ENCODE data around the gene ZHX3. TPM values are rescaled to one million over a fixed set of nuclear protein-coding genes. Genes with fewer than 3 reads are reported as not detected.
"Not testable (repeated sequence)": the region's sequence is repeated elsewhere in the genome, so short reads cannot be mapped to it uniquely, and the experiment has no call there.

The ZHX3 gene
- polyA plus RNA-seq, 1 donor: 14.0 TPM

DNA sequence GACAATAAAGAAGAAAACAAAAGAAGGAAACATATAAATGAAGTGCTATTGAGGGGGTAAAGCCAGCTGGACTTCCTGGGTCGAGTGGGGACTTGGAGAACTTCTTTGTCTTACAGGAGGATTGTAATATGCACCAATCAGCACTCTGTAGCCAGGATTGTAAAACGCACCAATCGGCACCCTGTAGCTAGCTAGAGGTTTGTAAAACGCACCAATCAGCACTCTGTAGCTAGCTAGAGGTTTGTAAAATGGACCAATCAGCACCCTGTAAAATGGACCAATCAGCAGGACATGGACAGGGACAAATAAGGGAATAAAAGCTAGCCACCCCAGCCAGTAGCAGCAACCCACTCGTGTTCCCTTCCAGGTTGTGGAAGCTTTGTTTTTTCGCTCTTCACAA, 5.5 kb downstream of the ZHX3 start:
- WGBS (ENCODE audit: insufficient coverage, low lambda C conversion rate): no CpG with 5 or more reads among the region's 6 CpGs
- H3K4me1 ChIP-seq (ENCODE audit: control insufficient read depth, insufficient read depth, low read length): peaks cover 15% of the 10 kb centered on the region

DNA sequence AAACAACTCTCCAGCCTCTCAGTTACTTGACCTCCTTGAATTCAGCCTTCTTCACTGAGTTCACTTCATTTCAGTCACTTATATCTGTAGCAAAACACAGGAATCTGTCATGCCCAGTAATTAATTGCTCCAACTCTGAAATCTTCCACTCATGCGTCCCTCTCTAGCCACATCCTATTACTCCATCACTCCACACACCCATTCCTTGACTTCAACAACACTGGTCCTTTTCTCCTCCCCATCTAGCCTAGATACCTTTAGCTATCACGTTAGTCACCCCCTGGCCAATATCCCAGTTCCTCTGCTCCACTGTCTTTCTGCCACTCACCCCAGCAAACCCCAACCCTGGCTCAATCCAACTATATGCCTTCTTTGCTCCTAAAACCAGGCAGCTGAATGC, 7.7 kb downstream of the ZHX3 start:
- H3K36me3 ChIP-seq (ENCODE audit: control insufficient read depth, insufficient read depth, low read length): peaks cover 2% of the 10 kb centered on the region
- 78% methylated on average over 1 of the region's 2 CpGs for WGBS (ENCODE audit: insufficient coverage, low lambda C conversion rate)
- H3K4me1 ChIP-seq (ENCODE audit: control insufficient read depth, insufficient read depth, low read length): peaks cover 12% of the 10 kb centered on the region
- no peaks in the 10 kb centered on the region for H3K9me3 ChIP-seq (ENCODE audit: control insufficient read depth, low read depth, low read length)
- H3K27me3 ChIP-seq (ENCODE audit: control insufficient read depth, insufficient read depth, low read length): no peaks in the 10 kb centered on the region
- H3K27ac ChIP-seq (ENCODE audit: low read length): no peak overlapping the region
- DNase-seq: no peak
- H3K4me3 ChIP-seq (ENCODE audit: low read length): no peak overlapping the region

More for the DNA sequence above, 5.5 kb downstream of the ZHX3 start:
- H3K27me3 ChIP-seq (ENCODE audit: control insufficient read depth, insufficient read depth, low read length); H3K27ac ChIP-seq (ENCODE audit: low read length); H3K9me3 ChIP-seq (ENCODE audit: control insufficient read depth, low read depth, low read length); DNase-seq; H3K4me3 ChIP-seq (ENCODE audit: low read length); H3K36me3 ChIP-seq (ENCODE audit: control insufficient read depth, insufficient read depth, low read length): not testable (repeated sequence)

DNA sequence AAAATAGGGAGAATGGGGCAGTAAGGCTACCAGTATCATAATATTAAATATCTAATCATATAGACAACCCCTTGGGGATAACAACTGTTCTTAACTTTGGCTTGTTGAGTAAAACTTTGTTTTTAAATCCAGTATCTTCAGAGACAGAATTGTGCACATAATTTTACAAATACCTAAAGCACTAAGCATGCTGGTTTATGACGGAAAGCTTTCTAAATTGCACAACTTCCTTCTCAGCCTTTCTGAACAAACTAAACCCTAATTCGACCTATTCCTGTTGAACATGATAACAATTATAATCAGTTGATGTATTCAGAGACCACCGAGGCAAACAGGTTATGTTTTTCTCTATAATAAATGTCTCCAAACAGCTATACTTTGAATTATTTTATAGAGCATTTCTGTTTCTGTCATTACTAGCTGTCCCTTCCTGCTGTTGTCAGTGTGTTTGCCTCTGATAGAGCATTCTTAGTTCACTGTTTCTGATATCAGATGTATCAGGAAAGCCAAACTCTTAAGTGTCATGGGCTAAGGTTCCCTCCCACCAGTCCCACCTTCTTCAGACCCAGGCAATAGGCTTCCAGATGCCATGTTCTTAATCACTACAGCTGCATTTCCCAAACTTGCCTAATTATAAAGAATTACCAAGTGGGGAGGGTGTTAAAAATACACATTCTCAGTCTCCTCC, 8.7 kb downstream of the ZHX3 start:
- Histone ChIP-seq H3K4me1 (ENCODE audit: control insufficient read depth, insufficient read depth, low read length) (peaks cover 12% of the 10 kb centered on the region), H3K27me3 (ENCODE audit: control insufficient read depth, insufficient read depth, low read length) (no peaks in the 10 kb centered on the region), H3K36me3 (ENCODE audit: control insufficient read depth, insufficient read depth, low read length) (peaks cover 2% of the 10 kb centered on the region), H3K9me3 (ENCODE audit: control insufficient read depth, low read depth, low read length) (no peaks in the 10 kb centered on the region), H3K27ac (ENCODE audit: low read length) (peak overlapping the region; percentile 66), H3K4me3 (ENCODE audit: low read length) (no peak overlapping the region)
- DNase-seq: peak in 1 of 2 donors; percentile 55
- 29% methylated on average over 2 of the region's 3 CpGs for WGBS (ENCODE audit: insufficient coverage, low lambda C conversion rate)

DNA sequence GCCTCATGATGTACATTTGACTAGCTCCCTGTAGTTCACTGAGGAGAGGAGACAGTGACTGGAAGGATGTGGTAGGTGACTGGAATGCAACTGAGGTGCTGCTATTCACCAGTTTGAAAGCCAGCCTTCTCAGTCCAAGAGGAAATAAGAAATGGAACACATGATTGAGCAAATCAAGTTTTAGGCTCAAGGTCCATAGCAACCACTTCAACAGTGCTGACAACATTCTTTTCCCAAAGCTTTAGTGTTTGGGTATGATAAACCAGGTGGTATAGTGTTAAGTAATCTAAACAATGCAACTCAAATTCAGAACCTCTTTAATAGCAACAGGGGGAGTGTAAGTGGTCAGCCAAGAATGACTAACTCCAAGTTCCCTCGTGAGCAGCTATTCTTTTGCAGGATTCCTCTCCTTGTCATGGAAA, 9.2 kb downstream of the ZHX3 start:
- Histone ChIP-seq H3K27ac (ENCODE audit: low read length) (peak overlapping the region; percentile 66), H3K36me3 (ENCODE audit: control insufficient read depth, insufficient read depth, low read length) (peaks cover 2% of the 10 kb centered on the region), H3K4me1 (ENCODE audit: control insufficient read depth, insufficient read depth, low read length) (peaks cover 12% of the 10 kb centered on the region), H3K27me3 (ENCODE audit: control insufficient read depth, insufficient read depth, low read length) (no peaks in the 10 kb centered on the region), H3K9me3 (ENCODE audit: control insufficient read depth, low read depth, low read length) (no peaks in the 10 kb centered on the region), H3K4me3 (ENCODE audit: low read length) (no peak overlapping the region)
- no CpG with 5 or more reads among the region's 1 CpG for WGBS (ENCODE audit: insufficient coverage, low lambda C conversion rate)
- peak; percentile 60 to 83 for DNase-seq

DNA sequence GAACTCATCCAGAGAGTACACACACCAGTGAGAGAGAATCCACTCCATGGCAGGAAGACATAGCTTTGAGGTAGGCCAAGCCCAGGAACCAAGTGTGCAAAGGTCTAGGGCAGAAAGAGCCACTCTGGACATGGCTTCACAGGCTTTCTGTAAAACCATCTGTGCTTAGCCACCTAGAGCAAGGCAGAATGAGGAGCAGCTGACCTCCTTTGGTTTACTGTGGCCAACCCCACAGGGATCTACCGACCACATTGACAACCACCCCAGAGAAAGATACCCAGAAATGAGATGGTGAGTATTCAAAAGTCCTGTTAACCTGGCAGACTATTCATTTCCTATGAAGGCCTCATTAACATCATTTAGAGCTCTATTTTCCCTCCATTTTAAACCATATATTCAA, 10.5 kb downstream of the ZHX3 start:
- Histone ChIP-seq H3K4me3 (ENCODE audit: low read length) (no peak overlapping the region), H3K27ac (ENCODE audit: low read length) (no peak overlapping the region), H3K27me3 (ENCODE audit: control insufficient read depth, insufficient read depth, low read length) (no peaks in the 10 kb centered on the region), H3K36me3 (ENCODE audit: control insufficient read depth, insufficient read depth, low read length) (no peaks in the 10 kb centered on the region), H3K4me1 (ENCODE audit: control insufficient read depth, insufficient read depth, low read length) (peaks cover 12% of the 10 kb centered on the region), H3K9me3 (ENCODE audit: control insufficient read depth, low read depth, low read length) (no peaks in the 10 kb centered on the region)
- no peak for DNase-seq
- no CpG with 5 or more reads among the region's 1 CpG for WGBS (ENCODE audit: insufficient coverage, low lambda C conversion rate)

DNA sequence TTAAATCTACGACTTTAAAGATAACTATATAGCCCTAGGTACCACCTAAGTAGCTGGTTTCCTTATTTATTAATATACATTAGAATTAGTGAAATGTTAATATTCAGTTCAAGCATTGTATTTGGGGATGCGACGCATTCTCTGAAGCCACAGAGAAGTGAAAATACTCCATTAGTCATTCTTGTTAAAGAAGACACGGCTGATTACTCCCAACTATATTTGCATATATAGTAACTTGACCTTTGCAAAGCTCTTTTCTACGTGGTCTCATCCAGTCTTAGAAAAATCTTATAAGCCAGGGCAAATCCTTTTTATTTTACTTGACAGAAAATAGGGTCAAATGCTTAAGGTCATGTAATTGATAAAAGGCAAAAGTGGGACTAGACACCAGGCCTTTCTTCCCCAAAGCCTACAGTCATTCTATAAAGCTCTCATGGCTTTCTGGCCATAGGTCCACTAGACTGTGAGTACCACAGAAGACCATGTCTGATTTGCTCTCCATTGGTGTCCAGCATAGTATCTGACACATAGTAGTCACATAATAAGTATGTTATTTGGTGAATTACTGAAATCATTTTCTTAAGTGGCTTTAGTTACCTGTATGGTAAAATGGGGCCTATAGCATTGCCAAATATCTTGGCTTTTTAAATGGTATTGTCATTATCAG, 11.3 kb downstream of the ZHX3 start:
- Histone ChIP-seq H3K27ac (ENCODE audit: low read length) (no peak overlapping the region), H3K36me3 (ENCODE audit: control insufficient read depth, insufficient read depth, low read length) (no peaks in the 10 kb centered on the region), H3K4me3 (ENCODE audit: low read length) (no peak overlapping the region), H3K4me1 (ENCODE audit: control insufficient read depth, insufficient read depth, low read length) (peaks cover 14% of the 10 kb centered on the region), H3K9me3 (ENCODE audit: control insufficient read depth, low read depth, low read length) (no peaks in the 10 kb centered on the region), H3K27me3 (ENCODE audit: control insufficient read depth, insufficient read depth, low read length) (no peaks in the 10 kb centered on the region)
- DNase-seq: no peak
- 82% methylated on average over 3 of the region's 5 CpGs for WGBS (ENCODE audit: insufficient coverage, low lambda C conversion rate)

DNA sequence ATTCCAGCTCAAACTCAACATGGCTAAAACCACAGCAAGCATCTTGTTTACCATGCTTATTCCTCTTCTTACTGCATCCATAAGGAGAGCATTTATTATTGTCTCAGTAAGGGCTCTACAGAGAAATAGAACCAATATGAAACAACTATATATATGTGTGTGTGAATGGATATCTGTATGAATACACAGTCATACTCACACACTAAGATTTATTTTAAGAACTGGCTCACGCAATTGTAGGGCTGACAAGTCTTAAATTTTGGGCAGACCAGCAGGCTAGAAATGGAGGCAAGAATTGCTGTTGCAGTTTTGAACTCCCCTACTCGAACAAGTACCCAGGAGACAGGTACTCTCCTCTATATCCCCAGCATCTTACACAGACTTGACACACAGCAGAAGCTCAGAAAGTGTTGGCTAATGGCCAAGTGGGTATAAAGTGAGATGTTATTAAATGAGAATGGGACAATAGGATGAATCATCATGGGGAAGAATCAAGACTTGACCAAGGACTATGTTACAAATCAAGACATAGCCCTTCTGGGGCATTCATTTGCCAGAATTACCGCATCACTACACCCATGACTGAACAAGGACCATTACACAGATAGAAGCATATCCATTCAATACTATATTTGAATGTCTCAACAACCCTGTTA, 13.0 kb downstream of the ZHX3 start:
- Histone ChIP-seq H3K36me3 (ENCODE audit: control insufficient read depth, insufficient read depth, low read length) (no peaks in the 10 kb centered on the region), H3K4me1 (ENCODE audit: control insufficient read depth, insufficient read depth, low read length) (peaks cover 11% of the 10 kb centered on the region), H3K9me3 (ENCODE audit: control insufficient read depth, low read depth, low read length) (no peaks in the 10 kb centered on the region), H3K27ac (ENCODE audit: low read length) (no peak overlapping the region), H3K4me3 (ENCODE audit: low read length) (no peak overlapping the region), H3K27me3 (ENCODE audit: control insufficient read depth, insufficient read depth, low read length) (no peaks in the 10 kb centered on the region)
- no peak for DNase-seq
- no CpG with 5 or more reads among the region's 3 CpGs for WGBS (ENCODE audit: insufficient coverage, low lambda C conversion rate)

DNA sequence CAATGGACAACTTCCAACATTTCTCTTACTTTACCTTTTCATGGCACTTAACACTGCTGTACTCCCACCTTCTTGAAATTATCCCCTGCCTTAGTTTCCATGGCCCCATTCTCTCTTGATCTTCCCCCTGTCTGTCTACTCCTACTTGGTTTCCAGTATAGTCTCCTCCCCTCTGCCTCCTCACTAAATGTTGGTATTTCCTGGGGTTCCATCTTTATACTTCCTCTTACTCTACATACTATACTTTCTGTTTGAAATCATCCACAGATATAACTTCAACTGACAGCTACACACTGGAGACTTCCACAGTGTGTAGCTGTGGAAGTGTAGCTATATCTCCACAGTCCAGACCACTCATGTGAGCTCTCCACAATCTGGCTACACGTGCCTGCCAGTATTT, 13.5 kb downstream of the ZHX3 start:
- Histone ChIP-seq H3K9me3 (ENCODE audit: control insufficient read depth, low read depth, low read length) (no peaks in the 10 kb centered on the region), H3K27ac (ENCODE audit: low read length) (no peak overlapping the region), H3K36me3 (ENCODE audit: control insufficient read depth, insufficient read depth, low read length) (no peaks in the 10 kb centered on the region), H3K4me1 (ENCODE audit: control insufficient read depth, insufficient read depth, low read length) (peaks cover 5% of the 10 kb centered on the region), H3K4me3 (ENCODE audit: low read length) (no peak overlapping the region), H3K27me3 (ENCODE audit: control insufficient read depth, insufficient read depth, low read length) (no peaks in the 10 kb centered on the region)
- DNase-seq: no peak
- no CpG with 5 or more reads among the region's 1 CpG for WGBS (ENCODE audit: insufficient coverage, low lambda C conversion rate)

DNA sequence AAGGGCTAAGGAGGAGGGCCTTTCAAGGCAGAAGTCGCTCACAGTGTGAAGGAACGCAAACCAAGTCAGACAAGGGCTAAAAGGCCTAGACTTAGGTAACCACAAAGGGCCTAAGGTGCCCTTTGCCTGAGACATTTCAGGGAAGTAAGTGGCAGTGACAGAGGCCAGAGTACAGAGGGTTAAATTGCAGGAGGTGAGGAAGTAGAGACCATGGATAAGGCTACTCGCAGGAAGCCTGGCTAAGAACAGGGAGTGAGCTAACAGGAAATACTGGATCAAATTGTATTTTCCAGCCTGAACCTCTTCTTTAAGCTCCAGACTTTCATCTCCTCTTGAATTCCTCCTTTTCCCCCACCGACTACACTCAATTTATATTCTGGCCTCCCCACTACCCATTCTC, 16.6 kb downstream of the ZHX3 start:
- Histone ChIP-seq H3K27ac (ENCODE audit: low read length) (no peak overlapping the region), H3K9me3 (ENCODE audit: control insufficient read depth, low read depth, low read length) (no peaks in the 10 kb centered on the region), H3K4me3 (ENCODE audit: low read length) (no peak overlapping the region), H3K36me3 (ENCODE audit: control insufficient read depth, insufficient read depth, low read length) (no peaks in the 10 kb centered on the region), H3K27me3 (ENCODE audit: control insufficient read depth, insufficient read depth, low read length) (no peaks in the 10 kb centered on the region), H3K4me1 (ENCODE audit: control insufficient read depth, insufficient read depth, low read length) (peaks cover 2% of the 10 kb centered on the region)
- peak in 1 of 2 donors; percentile 50 for DNase-seq
- 68% methylated on average over 3 of the region's 4 CpGs for WGBS (ENCODE audit: insufficient coverage, low lambda C conversion rate)

DNA sequence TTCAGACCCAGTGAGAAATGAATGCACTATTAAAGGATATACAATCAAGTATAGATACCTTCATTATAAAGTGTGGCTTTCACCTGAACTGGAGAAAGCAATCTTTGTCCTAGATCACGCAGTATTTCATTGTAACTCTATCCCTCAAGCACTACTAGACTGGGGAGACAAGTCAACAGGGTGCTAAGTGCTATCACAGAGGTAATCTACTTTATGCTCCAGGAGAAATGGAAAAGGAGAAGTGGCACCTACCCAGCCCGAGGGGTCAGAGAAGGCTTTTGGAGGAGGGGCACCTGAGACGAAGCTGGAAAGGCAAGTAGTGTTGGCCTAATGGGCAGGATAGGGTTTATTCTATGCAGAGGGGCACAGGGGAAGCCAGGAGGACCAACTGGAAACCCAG, 17.1 kb downstream of the ZHX3 start:
- WGBS (ENCODE audit: insufficient coverage, low lambda C conversion rate): no CpG with 5 or more reads among the region's 3 CpGs
- Histone ChIP-seq H3K36me3 (ENCODE audit: control insufficient read depth, insufficient read depth, low read length) (no peaks in the 10 kb centered on the region), H3K4me1 (ENCODE audit: control insufficient read depth, insufficient read depth, low read length) (peaks cover 2% of the 10 kb centered on the region), H3K9me3 (ENCODE audit: control insufficient read depth, low read depth, low read length) (no peaks in the 10 kb centered on the region), H3K27me3 (ENCODE audit: control insufficient read depth, insufficient read depth, low read length) (no peaks in the 10 kb centered on the region), H3K27ac (ENCODE audit: low read length) (no peak overlapping the region), H3K4me3 (ENCODE audit: low read length) (no peak overlapping the region)
- no peak for DNase-seq

All from large intestine (tissue), 3 donors.